Panc1 (cell line): ENCODE results near the gene UBE2V1. TPM values are rescaled to one million over a fixed set of nuclear protein-coding genes. Genes with fewer than 3 reads are reported as not detected.

Source experiments
- ATAC-seq: fragments of 200-7000 bp; cut with Tn5 transposase; 2 replicates; pipeline ENCODE4 v1.9.1; 2020; ENCODE audit warnings: mild to moderate bottlenecking, moderate library complexity
- BruUV-seq: library from RNA; stranded (reverse); fragments of 400-500 nt; replicated peaks from 2 replicates; lab custom pipeline; 2021; lab: Mats Ljungman, UMichigan
- CTCF ChIA-PET: fragments of 300-600 bp; sonication (Branson Sonifier 250); formaldehyde crosslinking; loops from one replicate; lab custom pipeline; 2022; ENCODE audit warnings: antibody characterized with exemption; lab: Charles Lee
- POLR2A ChIA-PET: fragments of 300-600 bp; sonication (Branson Sonifier 250); formaldehyde crosslinking; loops from one replicate; lab custom pipeline; 2022; ENCODE audit warnings: antibody characterized with exemption; lab: Charles Lee
- DNase-seq: peaks from one replicate; pipeline ENCODE4 v3.0.0-alpha.2; 2010; ENCODE audit warnings: low read depth, low spot score
- H3K27ac ChIP-seq: 2 replicates; pipeline ENCODE4 v1.5.1; 2011; ENCODE audit warnings: mild to moderate bottlenecking, low read length, inconsistent platforms
- H3K27me3 ChIP-seq: fragments of 200-500 bp; sonication (Bioruptor generic); 2 replicates; pipeline ENCODE4 v1.6.0; 2014; ENCODE audit warnings: low read length, inconsistent platforms; ENCODE audit not compliant: control insufficient read depth, insufficient read depth
- H3K36me3 ChIP-seq: fragments of 200-500 bp; sonication (Bioruptor generic); 2 replicates; pipeline ENCODE4 v1.5.1; 2014; ENCODE audit warnings: inconsistent platforms, mild to moderate bottlenecking, low read length, moderate library complexity; ENCODE audit not compliant: control insufficient read depth, insufficient read depth
- H3K4me1 ChIP-seq: 2 replicates; pipeline ENCODE4 v1.5.1; 2011; ENCODE audit warnings: inconsistent platforms, mild to moderate bottlenecking, low read length, moderate library complexity; ENCODE audit not compliant: control insufficient read depth, insufficient read depth
- H3K4me3 ChIP-seq, 2 experiments: 2 replicates each; pipeline ENCODE4 v1.5.1; 2011 to 2012; ENCODE audit warnings: low read depth in 2 of 2, low read length in 2 of 2, mild to moderate bottlenecking in 2 of 2, inconsistent platforms in 1 of 2, moderate library complexity in 1 of 2
- H3K9me3 ChIP-seq: fragments of 200-500 bp; sonication (Bioruptor generic); 2 replicates; pipeline ENCODE4 v1.5.1; 2014; ENCODE audit warnings: low read depth, mild to moderate bottlenecking, inconsistent platforms, low read length, moderate library complexity; ENCODE audit not compliant: control insufficient read depth, insufficient read depth
- CTCF ChIP-seq: fragments of 450-650 bp; IDR thresholded peaks from 2 replicates; pipeline ENCODE4 v1.5.1; 2017; ENCODE audit warnings: mild to moderate bottlenecking
- POLR2AphosphoS5 ChIP-seq: IDR thresholded peaks from 2 replicates; pipeline ENCODE4 v1.6.1; 2012; ENCODE audit warnings: mild to moderate bottlenecking, low read depth, low read length, moderate library complexity
- REST ChIP-seq, 2 experiments: IDR thresholded peaks; 2 replicates each; pipeline ENCODE4 v1.6.1; 2011 to 2012; ENCODE audit warnings: low read depth in 2 of 2, control low read depth in 1 of 2, low read length in 1 of 2, mild to moderate bottlenecking in 1 of 2, moderate library complexity in 1 of 2; ENCODE audit not compliant: insufficient read depth in 1 of 2
- SIN3A ChIP-seq: IDR thresholded peaks from 2 replicates; pipeline ENCODE4 v1.6.1; 2012; ENCODE audit warnings: low read depth, mild to moderate bottlenecking, low read length, moderate library complexity, borderline replicate concordance; ENCODE audit not compliant: insufficient read depth
- TCF7L2 ChIP-seq: IDR thresholded peaks from 2 replicates; pipeline ENCODE4 v1.6.1; 2011; ENCODE audit warnings: mild to moderate bottlenecking, low read depth, low read length, inconsistent platforms
- in situ Hi-C: cut with HindIII; loops from 2 replicates; pipeline ENCODE4 v1.10.0; 2016; ENCODE audit warnings: low sequenced_read_pairs, low pct_unique_long_range_greater_than_20kb
- intact Hi-C: fragments of 100-400 bp; cut with micrococcal nuclease; formaldehyde crosslinking; loops from one replicate; pipeline ENCODE4 v1.10.0; 2022; ENCODE audit not compliant: unreplicated experiment
- total RNA-seq: library from RNA; stranded (reverse); gene quantifications from one replicate; pipeline ENCODE4 v1.2.1, GENCODE V29; 2021; ENCODE audit not compliant: unreplicated experiment

Gene UBE2V1
- total RNA-seq, 1 experiment from 2014 or later: 115 TPM

- no TSS peak for BruUV-seq
- no peak overlapping the region for H3K4me3 ChIP-seq
- TF ChIP-seq CTCF (no peak), REST (IDR thresholded peaks at IDR 0.05; ENCODE audit: insufficient read depth in 1 of 2, low read depth in 2 of 2, low read length in 1 of 2) (no peak)
- CTCF ChIA-PET: interaction anchor here (0.6 kb wide), 3 partner anchors 13 to 165 kb away, joined by 3 to 5 read pairs (median 4); no protein-coding TSS in a partner anchor
- intact Hi-C loops: no loop called here
- H3K4me1 ChIP-seq: peaks cover 7% of the 10 kb centered on the region
- H3K27ac ChIP-seq: no peak overlapping the region
- DNase-seq (no peak), ATAC-seq (no peak)
- in situ Hi-C loops: no loop called here
- POLR2A ChIA-PET: no interaction called here
- no peaks in the 10 kb centered on the region for H3K36me3 ChIP-seq
- H3K27me3 ChIP-seq: no peaks in the 10 kb centered on the region
- H3K9me3 ChIP-seq: no peaks in the 10 kb centered on the region
Measured at GRCh38 chr20:50056408-50056926, 56.5 kb downstream of the UBE2V1 start.

- POLR2A ChIA-PET: interaction anchor here (0.6 kb wide), 1 partner anchor 83 kb away, joined by 3 read pairs; no protein-coding TSS in a partner anchor
- Histone ChIP-seq H3K36me3 (no peaks in the 10 kb centered on the region), H3K27ac (peak overlapping the region; percentile 37; the same call in 1 of the 2 replicates), H3K4me1 (peaks cover 7% of the 10 kb centered on the region), H3K4me3 (no peak overlapping the region), H3K9me3 (no peaks in the 10 kb centered on the region), H3K27me3 (no peaks in the 10 kb centered on the region)
- intact Hi-C loops (no loop called here), in situ Hi-C loops (no loop called here)
- ATAC-seq: no peak
- BruUV-seq: no TSS peak
- DNase-seq: no peak
- CTCF ChIA-PET: interaction anchor here (0.6 kb wide), 1 partner anchor 14 kb away, joined by 3 read pairs; no protein-coding TSS in a partner anchor
- TF ChIP-seq TCF7L2: no peak
- TF ChIP-seq REST (IDR thresholded peaks at IDR 0.05; ENCODE audit: insufficient read depth in 1 of 2, low read depth in 2 of 2, low read length in 1 of 2): no peak
- no peak for TF ChIP-seq CTCF
- TF ChIP-seq SIN3A: no peak
- no peak for TF ChIP-seq POLR2AphosphoS5
Measured at GRCh38 chr20:50055524-50056083, 57.3 kb downstream of the UBE2V1 start.
